Mucosa of gallbladder (tissue), 1 donor: ENCODE data around the gene ARL10. TPM values are rescaled to one million over a fixed set of nuclear protein-coding genes. Genes with fewer than 3 reads are reported as not detected.

ENCODE experiments used
- total RNA-seq: library from RNA; stranded (reverse); gene quantifications from one replicate; pipeline ENCODE4 v1.2.1, GENCODE V29; 2021
- donor health status: DM: no; HTN: no; CAD: no.

ARL10 gene
- total RNA-seq, 1 donor from 2014 or later, result 6.6 TPM

Other genes starting within 250 kb of the ARL10 start
- gene SIMC1, start 127.1 kb upstream of the ARL10 start, total RNA-seq, result 23.3 TPM
- gene KIAA1191, start 3.7 kb upstream of the ARL10 start, total RNA-seq, result 113 TPM
- gene NOP16, start 23.1 kb downstream of the ARL10 start, total RNA-seq, result 10.1 TPM
- gene HIGD2A, start 23.3 kb downstream of the ARL10 start, total RNA-seq, result 125 TPM
- gene CLTB, start 51.1 kb downstream of the ARL10 start, total RNA-seq, result 119 TPM
- gene FAF2, start 82.9 kb downstream of the ARL10 start, total RNA-seq, result 30.2 TPM
- gene RNF44, start 171.9 kb downstream of the ARL10 start, total RNA-seq, result 74.9 TPM
- gene CDHR2, start 183.9 kb downstream of the ARL10 start, total RNA-seq, result 65.7 TPM
- 1.1 TPM for gene GPRIN1, start 244.7 kb downstream of the ARL10 start, total RNA-seq